ENCODE measurements around the gene PRR35.

The PRR35 gene

GRCh38 chr16:610513-611381, 50.6 kb downstream of the PRR35 start:
- peak; percentile 90 for DNase-seq
- H3K27me3 ChIP-seq (ENCODE audit: insufficient read depth, low read depth, severe bottlenecking) = no peaks in the 10 kb centered on the region
- no peaks in the 10 kb centered on the region for H3K9me3 ChIP-seq (ENCODE audit: severe bottlenecking)
- peak; percentile 96 for TF ChIP-seq CTCF (IDR thresholded peaks at IDR 0.05; ENCODE audit: low read depth, low read length)
- peaks cover 5% of the 10 kb centered on the region for H3K36me3 ChIP-seq
- H3K27ac ChIP-seq = peak overlapping the region; percentile 23
- H3K4me3 ChIP-seq (ENCODE audit: low read depth, low read length) = no peak overlapping the region

- Histone ChIP-seq H3K9me3 (ENCODE audit: severe bottlenecking) (no peaks in the 10 kb centered on the region), H3K27ac (no peak overlapping the region), H3K36me3 (peaks cover 16% of the 10 kb centered on the region), H3K4me3 (ENCODE audit: low read depth, low read length) (no peak overlapping the region), H3K27me3 (ENCODE audit: insufficient read depth, low read depth, severe bottlenecking) (no peaks in the 10 kb centered on the region)
- no peak for TF ChIP-seq CTCF (IDR thresholded peaks at IDR 0.05; ENCODE audit: low read depth, low read length)
- no peak for DNase-seq
Measured at GRCh38 chr16:615122-615521, 54.9 kb downstream of the PRR35 start.
